Measurements from ENCODE around the gene TRAPPC3L.

DNA sequence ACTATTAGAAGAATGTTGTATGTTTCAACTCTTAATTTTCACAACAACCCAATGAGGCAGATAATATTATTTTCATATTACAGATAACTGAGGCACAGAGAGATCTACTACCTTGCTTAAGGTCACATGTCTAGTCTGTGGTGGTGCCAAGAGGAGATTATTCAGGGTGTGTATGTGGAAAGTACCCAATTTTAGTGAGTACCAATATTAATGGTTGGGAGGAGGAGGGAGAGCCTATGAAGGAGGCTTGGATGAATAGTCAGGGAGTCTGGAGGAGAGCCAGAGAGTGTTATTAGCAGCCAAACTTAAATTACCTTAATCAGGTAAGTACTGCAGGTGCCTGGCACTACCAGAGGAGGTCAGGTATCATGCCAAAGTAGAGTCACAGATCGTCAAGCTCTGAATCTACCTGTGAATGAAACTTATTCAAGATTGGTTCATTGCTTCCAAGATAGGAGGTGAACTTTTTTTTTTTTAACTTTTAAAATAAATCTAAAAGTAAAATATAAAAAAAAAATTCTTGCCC lies 95.2 kb downstream of the TRAPPC3L start:
- TF ChIP-seq EZH2 (IDR thresholded peaks at IDR 0.05; ENCODE audit: borderline replicate concordance, low read depth, low read length, severe bottlenecking), result no peak
- TF ChIP-seq, protein P1, sequence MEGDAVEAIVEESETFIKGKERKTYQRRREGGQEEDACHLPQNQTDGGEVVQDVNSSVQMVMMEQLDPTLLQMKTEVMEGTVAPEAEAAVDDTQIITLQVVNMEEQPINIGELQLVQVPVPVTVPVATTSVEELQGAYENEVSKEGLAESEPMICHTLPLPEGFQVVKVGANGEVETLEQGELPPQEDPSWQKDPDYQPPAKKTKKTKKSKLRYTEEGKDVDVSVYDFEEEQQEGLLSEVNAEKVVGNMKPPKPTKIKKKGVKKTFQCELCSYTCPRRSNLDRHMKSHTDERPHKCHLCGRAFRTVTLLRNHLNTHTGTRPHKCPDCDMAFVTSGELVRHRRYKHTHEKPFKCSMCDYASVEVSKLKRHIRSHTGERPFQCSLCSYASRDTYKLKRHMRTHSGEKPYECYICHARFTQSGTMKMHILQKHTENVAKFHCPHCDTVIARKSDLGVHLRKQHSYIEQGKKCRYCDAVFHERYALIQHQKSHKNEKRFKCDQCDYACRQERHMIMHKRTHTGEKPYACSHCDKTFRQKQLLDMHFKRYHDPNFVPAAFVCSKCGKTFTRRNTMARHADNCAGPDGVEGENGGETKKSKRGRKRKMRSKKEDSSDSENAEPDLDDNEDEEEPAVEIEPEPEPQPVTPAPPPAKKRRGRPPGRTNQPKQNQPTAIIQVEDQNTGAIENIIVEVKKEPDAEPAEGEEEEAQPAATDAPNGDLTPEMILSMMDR (IDR thresholded peaks at IDR 0.05; ENCODE audit: borderline replicate concordance, extremely low read depth, low read length, poor library complexity, severe bottlenecking), result no peak
